ENCODE data around the gene HMCN1.

The HMCN1 gene

GRCh38 chr1:185906186-185906585 lies 172.0 kb downstream of the HMCN1 start:
- no peaks in the 10 kb centered on the region for H3K36me3 ChIP-seq (ENCODE audit: control insufficient read depth in 2 of 2, insufficient read depth in 2 of 2, low read length in 2 of 2)
- H3K9ac ChIP-seq (ENCODE audit: low read length in 2 of 2): no peak overlapping the region
- H3K27me3 ChIP-seq (ENCODE audit: control insufficient read depth in 1 of 2, insufficient read depth in 2 of 2, low read length in 2 of 2): no peaks in the 10 kb centered on the region
- no peak overlapping the region for H3K4me3 ChIP-seq (ENCODE audit: low read length in 2 of 2)
- no peaks in the 10 kb centered on the region for H3K4me1 ChIP-seq (ENCODE audit: control insufficient read depth, insufficient read depth, low read length)
- no peaks in the 10 kb centered on the region for H3K9me3 ChIP-seq (ENCODE audit: control insufficient read depth in 2 of 2, low read length in 2 of 2)
- no peak overlapping the region for H3K27ac ChIP-seq (ENCODE audit: low read length)

- no peaks in the 10 kb centered on the region for H3K27me3 ChIP-seq (ENCODE audit: control insufficient read depth in 1 of 2, insufficient read depth in 2 of 2, low read length in 2 of 2)
- H3K9ac ChIP-seq (ENCODE audit: low read length in 2 of 2): no peak overlapping the region
- H3K4me1 ChIP-seq (ENCODE audit: control insufficient read depth, insufficient read depth, low read length): no peaks in the 10 kb centered on the region
Observed at GRCh38 chr1:185907246-185907645, 173.1 kb downstream of the HMCN1 start.

GRCh38 chr1:185911978-185912377 lies 177.8 kb downstream of the HMCN1 start:
- H3K9ac ChIP-seq (ENCODE audit: low read length in 2 of 2): no peak overlapping the region
- no peaks in the 10 kb centered on the region for H3K9me3 ChIP-seq (ENCODE audit: control insufficient read depth in 2 of 2, low read length in 2 of 2)
- H3K4me3 ChIP-seq (ENCODE audit: low read length in 2 of 2): no peak overlapping the region
- no peak overlapping the region for H3K27ac ChIP-seq (ENCODE audit: low read length)
- H3K27me3 ChIP-seq (ENCODE audit: control insufficient read depth in 1 of 2, insufficient read depth in 2 of 2, low read length in 2 of 2): no peaks in the 10 kb centered on the region
- no peaks in the 10 kb centered on the region for H3K4me1 ChIP-seq (ENCODE audit: control insufficient read depth, insufficient read depth, low read length)
- no peaks in the 10 kb centered on the region for H3K36me3 ChIP-seq (ENCODE audit: control insufficient read depth in 2 of 2, insufficient read depth in 2 of 2, low read length in 2 of 2)

More at GRCh38 chr1:185907246-185907645, 173.1 kb downstream of the HMCN1 start:
- Histone ChIP-seq H3K4me3 (ENCODE audit: low read length in 2 of 2) (no peak overlapping the region), H3K27ac (ENCODE audit: low read length) (no peak overlapping the region), H3K9me3 (ENCODE audit: control insufficient read depth in 2 of 2, low read length in 2 of 2) (no peaks in the 10 kb centered on the region), H3K36me3 (ENCODE audit: control insufficient read depth in 2 of 2, insufficient read depth in 2 of 2, low read length in 2 of 2) (no peaks in the 10 kb centered on the region)

GRCh38 chr1:185912504-185912903 lies 178.3 kb downstream of the HMCN1 start:
- no peaks in the 10 kb centered on the region for H3K36me3 ChIP-seq (ENCODE audit: control insufficient read depth in 2 of 2, insufficient read depth in 2 of 2, low read length in 2 of 2)
- no peaks in the 10 kb centered on the region for H3K4me1 ChIP-seq (ENCODE audit: control insufficient read depth, insufficient read depth, low read length)
- H3K9ac ChIP-seq (ENCODE audit: low read length in 2 of 2): no peak overlapping the region
- no peak overlapping the region for H3K4me3 ChIP-seq (ENCODE audit: low read length in 2 of 2)
- no peaks in the 10 kb centered on the region for H3K9me3 ChIP-seq (ENCODE audit: control insufficient read depth in 2 of 2, low read length in 2 of 2)
- H3K27me3 ChIP-seq (ENCODE audit: control insufficient read depth in 1 of 2, insufficient read depth in 2 of 2, low read length in 2 of 2): no peaks in the 10 kb centered on the region
- H3K27ac ChIP-seq (ENCODE audit: low read length): no peak overlapping the region

- no peak overlapping the region for H3K27ac ChIP-seq (ENCODE audit: low read length)
- H3K4me3 ChIP-seq (ENCODE audit: low read length in 2 of 2): no peak overlapping the region
- H3K4me1 ChIP-seq (ENCODE audit: control insufficient read depth, insufficient read depth, low read length): no peaks in the 10 kb centered on the region
- no peaks in the 10 kb centered on the region for H3K27me3 ChIP-seq (ENCODE audit: control insufficient read depth in 1 of 2, insufficient read depth in 2 of 2, low read length in 2 of 2)
- no peaks in the 10 kb centered on the region for H3K36me3 ChIP-seq (ENCODE audit: control insufficient read depth in 2 of 2, insufficient read depth in 2 of 2, low read length in 2 of 2)
- no peaks in the 10 kb centered on the region for H3K9me3 ChIP-seq (ENCODE audit: control insufficient read depth in 2 of 2, low read length in 2 of 2)
- no peak overlapping the region for H3K9ac ChIP-seq (ENCODE audit: low read length in 2 of 2)
Observed at GRCh38 chr1:185914089-185914488, 179.9 kb downstream of the HMCN1 start.

GRCh38 chr1:185916861-185917260 lies 182.7 kb downstream of the HMCN1 start:
- Histone ChIP-seq H3K36me3 (ENCODE audit: control insufficient read depth in 2 of 2, insufficient read depth in 2 of 2, low read length in 2 of 2) (no peaks in the 10 kb centered on the region), H3K9me3 (ENCODE audit: control insufficient read depth in 2 of 2, low read length in 2 of 2) (no peaks in the 10 kb centered on the region), H3K27me3 (ENCODE audit: control insufficient read depth in 1 of 2, insufficient read depth in 2 of 2, low read length in 2 of 2) (no peaks in the 10 kb centered on the region), H3K27ac (ENCODE audit: low read length) (no peak overlapping the region), H3K4me3 (ENCODE audit: low read length in 2 of 2) (no peak overlapping the region), H3K9ac (ENCODE audit: low read length in 2 of 2) (no peak overlapping the region), H3K4me1 (ENCODE audit: control insufficient read depth, insufficient read depth, low read length) (no peaks in the 10 kb centered on the region)

- no peak overlapping the region for H3K27ac ChIP-seq (ENCODE audit: low read length)
- no peaks in the 10 kb centered on the region for H3K4me1 ChIP-seq (ENCODE audit: control insufficient read depth, insufficient read depth, low read length)
- H3K4me3 ChIP-seq (ENCODE audit: low read length in 2 of 2): no peak overlapping the region
- H3K9me3 ChIP-seq (ENCODE audit: control insufficient read depth in 2 of 2, low read length in 2 of 2): no peaks in the 10 kb centered on the region
- no peak overlapping the region for H3K9ac ChIP-seq (ENCODE audit: low read length in 2 of 2)
- no peaks in the 10 kb centered on the region for H3K27me3 ChIP-seq (ENCODE audit: control insufficient read depth in 1 of 2, insufficient read depth in 2 of 2, low read length in 2 of 2)
- no peaks in the 10 kb centered on the region for H3K36me3 ChIP-seq (ENCODE audit: control insufficient read depth in 2 of 2, insufficient read depth in 2 of 2, low read length in 2 of 2)
Observed at GRCh38 chr1:185917646-185918045, 183.5 kb downstream of the HMCN1 start.

GRCh38 chr1:185920602-185921001 lies 186.4 kb downstream of the HMCN1 start:
- H3K36me3 ChIP-seq (ENCODE audit: control insufficient read depth in 2 of 2, insufficient read depth in 2 of 2, low read length in 2 of 2): no peaks in the 10 kb centered on the region
- H3K4me1 ChIP-seq (ENCODE audit: control insufficient read depth, insufficient read depth, low read length): no peaks in the 10 kb centered on the region
- H3K4me3 ChIP-seq (ENCODE audit: low read length in 2 of 2): no peak overlapping the region
- H3K9ac ChIP-seq (ENCODE audit: low read length in 2 of 2): no peak overlapping the region
- H3K27ac ChIP-seq (ENCODE audit: low read length): no peak overlapping the region
- H3K27me3 ChIP-seq (ENCODE audit: control insufficient read depth in 1 of 2, insufficient read depth in 2 of 2, low read length in 2 of 2): no peaks in the 10 kb centered on the region
- H3K9me3 ChIP-seq (ENCODE audit: control insufficient read depth in 2 of 2, low read length in 2 of 2): no peaks in the 10 kb centered on the region

- Histone ChIP-seq H3K36me3 (ENCODE audit: control insufficient read depth in 2 of 2, insufficient read depth in 2 of 2, low read length in 2 of 2) (no peaks in the 10 kb centered on the region), H3K4me1 (ENCODE audit: control insufficient read depth, insufficient read depth, low read length) (no peaks in the 10 kb centered on the region), H3K9ac (ENCODE audit: low read length in 2 of 2) (no peak overlapping the region), H3K27ac (ENCODE audit: low read length) (no peak overlapping the region), H3K9me3 (ENCODE audit: control insufficient read depth in 2 of 2, low read length in 2 of 2) (no peaks in the 10 kb centered on the region), H3K27me3 (ENCODE audit: control insufficient read depth in 1 of 2, insufficient read depth in 2 of 2, low read length in 2 of 2) (no peaks in the 10 kb centered on the region), H3K4me3 (ENCODE audit: low read length in 2 of 2) (no peak overlapping the region)
Observed at GRCh38 chr1:185921636-185922035, 187.4 kb downstream of the HMCN1 start.

GRCh38 chr1:185926588-185926987 lies 192.4 kb downstream of the HMCN1 start:
- no peaks in the 10 kb centered on the region for H3K9me3 ChIP-seq (ENCODE audit: control insufficient read depth in 2 of 2, low read length in 2 of 2)
- H3K4me1 ChIP-seq (ENCODE audit: control insufficient read depth, insufficient read depth, low read length): no peaks in the 10 kb centered on the region
- H3K9ac ChIP-seq (ENCODE audit: low read length in 2 of 2): no peak overlapping the region
- no peak overlapping the region for H3K4me3 ChIP-seq (ENCODE audit: low read length in 2 of 2)
- H3K36me3 ChIP-seq (ENCODE audit: control insufficient read depth in 2 of 2, insufficient read depth in 2 of 2, low read length in 2 of 2): no peaks in the 10 kb centered on the region
- H3K27me3 ChIP-seq (ENCODE audit: control insufficient read depth in 1 of 2, insufficient read depth in 2 of 2, low read length in 2 of 2): no peaks in the 10 kb centered on the region
- H3K27ac ChIP-seq (ENCODE audit: low read length): no peak overlapping the region

GRCh38 chr1:185929776-185930175 lies 195.6 kb downstream of the HMCN1 start:
- H3K4me1 ChIP-seq (ENCODE audit: control insufficient read depth, insufficient read depth, low read length): no peaks in the 10 kb centered on the region
- no peaks in the 10 kb centered on the region for H3K27me3 ChIP-seq (ENCODE audit: control insufficient read depth in 1 of 2, insufficient read depth in 2 of 2, low read length in 2 of 2)
- no peaks in the 10 kb centered on the region for H3K36me3 ChIP-seq (ENCODE audit: control insufficient read depth in 2 of 2, insufficient read depth in 2 of 2, low read length in 2 of 2)
- H3K9ac ChIP-seq (ENCODE audit: low read length in 2 of 2): no peak overlapping the region
- H3K4me3 ChIP-seq (ENCODE audit: low read length in 2 of 2): no peak overlapping the region
- H3K27ac ChIP-seq (ENCODE audit: low read length): no peak overlapping the region
- no peaks in the 10 kb centered on the region for H3K9me3 ChIP-seq (ENCODE audit: control insufficient read depth in 2 of 2, low read length in 2 of 2)

All from stomach smooth muscle (tissue), 2 donors.